ENCODE data around the gene MITF. TPM values are rescaled to one million over a fixed set of nuclear protein-coding genes. Genes with fewer than 3 reads are reported as not detected.

The MITF gene
- total and polyA plus RNA-seq, 8 donors: 1.8 to 9.7 (median 5.5) TPM

DNA sequence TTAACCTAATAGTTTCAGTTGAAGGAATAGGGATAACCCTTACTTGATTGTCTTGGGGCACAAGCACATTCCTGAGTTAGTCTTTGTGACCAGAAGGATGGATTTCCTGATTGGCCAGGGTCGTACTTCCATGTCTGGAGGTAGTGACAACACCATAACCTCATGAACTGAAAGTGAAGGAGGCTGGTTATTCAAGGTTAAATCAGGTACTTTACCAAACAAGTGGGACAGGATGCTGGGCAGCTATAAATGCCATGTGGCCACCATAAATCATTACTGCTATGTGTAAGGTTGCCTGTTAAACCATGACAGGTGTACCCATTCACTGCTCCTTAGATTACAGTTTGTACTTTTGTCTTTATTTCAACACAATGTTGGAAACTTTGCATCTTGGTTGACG, 132.0 kb downstream of the MITF start:
- Histone ChIP-seq H3K4me1 (peaks cover 0 to 13% (median 8%) of the 10 kb centered on the region in 3 donors), H3K27ac (no peak overlapping the region), H3K9me3 (no peaks in the 10 kb centered on the region), H3K36me3 (no peaks in the 10 kb centered on the region), H3K27me3 (no peaks in the 10 kb centered on the region), H3K4me3 (no peak overlapping the region)
- DNase-seq (no peak), FAIRE-seq (no peak), ATAC-seq (peak in 3 of 4 donors; percentile 17 to 62 (median 45))
- TF ChIP-seq, protein P1, sequence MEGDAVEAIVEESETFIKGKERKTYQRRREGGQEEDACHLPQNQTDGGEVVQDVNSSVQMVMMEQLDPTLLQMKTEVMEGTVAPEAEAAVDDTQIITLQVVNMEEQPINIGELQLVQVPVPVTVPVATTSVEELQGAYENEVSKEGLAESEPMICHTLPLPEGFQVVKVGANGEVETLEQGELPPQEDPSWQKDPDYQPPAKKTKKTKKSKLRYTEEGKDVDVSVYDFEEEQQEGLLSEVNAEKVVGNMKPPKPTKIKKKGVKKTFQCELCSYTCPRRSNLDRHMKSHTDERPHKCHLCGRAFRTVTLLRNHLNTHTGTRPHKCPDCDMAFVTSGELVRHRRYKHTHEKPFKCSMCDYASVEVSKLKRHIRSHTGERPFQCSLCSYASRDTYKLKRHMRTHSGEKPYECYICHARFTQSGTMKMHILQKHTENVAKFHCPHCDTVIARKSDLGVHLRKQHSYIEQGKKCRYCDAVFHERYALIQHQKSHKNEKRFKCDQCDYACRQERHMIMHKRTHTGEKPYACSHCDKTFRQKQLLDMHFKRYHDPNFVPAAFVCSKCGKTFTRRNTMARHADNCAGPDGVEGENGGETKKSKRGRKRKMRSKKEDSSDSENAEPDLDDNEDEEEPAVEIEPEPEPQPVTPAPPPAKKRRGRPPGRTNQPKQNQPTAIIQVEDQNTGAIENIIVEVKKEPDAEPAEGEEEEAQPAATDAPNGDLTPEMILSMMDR (IDR thresholded peaks at IDR 0.05): no peak
- WGBS, 2 donors: 61 to 67% methylated on average over 2 of the region's 2 CpGs
- intact Hi-C loops (cut with DNase I): no loop called here

- intact Hi-C loops (cut with DNase I): no loop called here
- Histone ChIP-seq H3K27ac (no peak overlapping the region), H3K4me3 (no peak overlapping the region), H3K4me1 (peaks cover 0 to 9% (median 7%) of the 10 kb centered on the region in 3 donors), H3K9me3 (no peaks in the 10 kb centered on the region), H3K36me3 (no peaks in the 10 kb centered on the region), H3K27me3 (no peaks in the 10 kb centered on the region)
- no peak for DNase-seq
- TF ChIP-seq, protein P1 (IDR thresholded peaks at IDR 0.05): no peak
- 77 to 80% methylated on average over 3 of the region's 3 CpGs for WGBS, 2 donors
- ATAC-seq: no peak
- FAIRE-seq: no peak
Observed at GRCh38 chr3:69871868-69872267, 132.6 kb downstream of the MITF start.

GRCh38 chr3:69872783-69873378, 133.6 kb downstream of the MITF start:
- ATAC-seq (no peak), DNase-seq (no peak), FAIRE-seq (no peak)
- H3K27me3 ChIP-seq: no peaks in the 10 kb centered on the region
- TF ChIP-seq, protein P1 (IDR thresholded peaks at IDR 0.05): no peak
- no peak overlapping the region for H3K27ac ChIP-seq
- H3K9me3 ChIP-seq: no peaks in the 10 kb centered on the region
- 85 to 93% methylated on average over 4 of the region's 4 CpGs for WGBS, 2 donors
- no peaks in the 10 kb centered on the region for H3K36me3 ChIP-seq
- no peak overlapping the region for H3K4me3 ChIP-seq
- peaks cover 0 to 7% (median 0%) of the 10 kb centered on the region in 3 donors for H3K4me1 ChIP-seq
- intact Hi-C loops (cut with DNase I): no loop called here

DNA sequence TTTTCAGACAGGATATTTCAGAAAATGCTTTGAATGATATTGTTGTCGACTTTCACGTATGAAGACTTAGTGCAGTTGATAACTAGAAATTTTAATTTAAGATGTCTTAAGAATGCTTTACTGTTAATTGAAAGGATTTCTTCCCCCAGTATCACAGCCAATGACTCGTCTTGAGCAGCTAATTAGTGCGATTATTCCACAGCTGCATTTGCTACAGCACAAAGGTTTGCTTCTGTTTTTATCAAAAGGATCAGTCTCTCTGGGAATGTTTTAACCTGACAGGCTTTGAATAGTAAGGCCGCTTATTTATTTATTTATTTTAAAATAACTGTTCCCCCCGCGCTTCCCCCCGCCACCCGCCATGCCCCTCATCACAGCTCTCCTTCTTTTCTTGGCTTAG, 136.8 kb downstream of the MITF start:
- Histone ChIP-seq H3K4me3 (no peak overlapping the region), H3K27ac (no peak overlapping the region), H3K27me3 (no peaks in the 10 kb centered on the region), H3K4me1 (peaks cover 8 to 12% (median 8%) of the 10 kb centered on the region in 3 donors), H3K36me3 (no peaks in the 10 kb centered on the region), H3K9me3 (no peaks in the 10 kb centered on the region)
- no peak for FAIRE-seq
- no peak for DNase-seq
- TF ChIP-seq, protein P1 (IDR thresholded peaks at IDR 0.05): no peak
- 95 to 97% methylated on average over 9 of the region's 9 CpGs for WGBS, 2 donors
- no peak for ATAC-seq
- intact Hi-C loops (cut with DNase I): no loop called here

- WGBS, 2 donors: 70 to 72% methylated on average over 3 of the region's 3 CpGs
- H3K4me1 ChIP-seq: peaks cover 8 to 14% (median 8%) of the 10 kb centered on the region in 3 donors
- TF ChIP-seq, protein P1 (IDR thresholded peaks at IDR 0.05): no peak
- H3K27ac ChIP-seq: no peak overlapping the region
- H3K4me3 ChIP-seq: no peak overlapping the region
- no peaks in the 10 kb centered on the region for H3K27me3 ChIP-seq
- H3K36me3 ChIP-seq: no peaks in the 10 kb centered on the region
- ATAC-seq (no peak), DNase-seq (no peak), FAIRE-seq (no peak)
- no peaks in the 10 kb centered on the region for H3K9me3 ChIP-seq
- intact Hi-C loops (cut with DNase I): no loop called here
Observed at GRCh38 chr3:69878254-69878653, 139.0 kb downstream of the MITF start.
